GM12891 (cell line): ENCODE data around the gene SDK1.

Experiments
- PAX5 ChIP-seq: IDR thresholded peaks from 2 replicates; pipeline ENCODE4 v1.6.1; 2011; ENCODE audit warnings: low read length, moderate library complexity, mild to moderate bottlenecking; ENCODE audit not compliant: insufficient read depth, severe bottlenecking
- POLR2A ChIP-seq: IDR thresholded peaks from 2 replicates; pipeline ENCODE4 v1.6.1; 2011; ENCODE audit warnings: low read depth, low read length, control low read depth
- POLR2AphosphoS5 ChIP-seq: IDR thresholded peaks from 2 replicates; pipeline ENCODE4 v1.6.1; 2011; ENCODE audit warnings: low read depth, low read length, control low read depth
- SPI1 ChIP-seq: IDR thresholded peaks from 2 replicates; pipeline ENCODE4 v1.6.1; 2011; ENCODE audit warnings: low read depth, low read length, control low read depth
- TAF1 ChIP-seq: IDR thresholded peaks from 2 replicates; pipeline ENCODE4 v1.6.1; 2011; ENCODE audit warnings: low read depth, low read length, control low read depth

- TF ChIP-seq POLR2A (no peak), POLR2AphosphoS5 (no peak), SPI1 (no peak), TAF1 (no peak), PAX5 (no peak)
Observed at GRCh38 chr7:3753868-3754267, 452.8 kb downstream of the SDK1 start.
